UCSD-AML1 (cell line): ENCODE data around the gene RND1.
"Not testable (repeated sequence)": the region's sequence is repeated elsewhere in the genome, so short reads cannot be mapped to it uniquely, and the experiment has no call there.

Experiments used
- DNase-seq: peaks from one replicate; lab custom pipeline; 2025; ENCODE audit not compliant: unreplicated experiment; lab: John Stamatoyannopoulos, UW

RND1 gene

DNA sequence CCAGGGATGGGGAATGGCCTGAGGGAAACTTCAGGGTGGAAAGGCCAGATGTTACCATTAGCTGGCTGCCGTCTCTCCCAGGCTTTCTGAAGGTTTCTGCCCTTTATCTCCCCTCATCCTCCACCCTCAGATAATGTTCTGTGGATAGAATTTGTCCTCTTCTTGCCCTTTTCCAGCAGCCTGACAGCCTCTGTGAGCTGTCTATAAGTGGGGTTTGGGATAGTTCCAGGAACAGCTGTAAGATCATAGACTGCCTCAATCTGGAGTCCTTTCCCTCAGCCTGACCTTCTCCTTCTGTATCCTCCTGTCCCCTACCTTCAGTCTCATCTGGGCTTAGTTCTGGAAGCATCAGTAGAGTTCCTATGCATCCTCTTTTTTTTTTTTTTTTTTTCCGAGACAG, 2.8 kb upstream of the RND1 start:
- DNase-seq, result no peak

DNA sequence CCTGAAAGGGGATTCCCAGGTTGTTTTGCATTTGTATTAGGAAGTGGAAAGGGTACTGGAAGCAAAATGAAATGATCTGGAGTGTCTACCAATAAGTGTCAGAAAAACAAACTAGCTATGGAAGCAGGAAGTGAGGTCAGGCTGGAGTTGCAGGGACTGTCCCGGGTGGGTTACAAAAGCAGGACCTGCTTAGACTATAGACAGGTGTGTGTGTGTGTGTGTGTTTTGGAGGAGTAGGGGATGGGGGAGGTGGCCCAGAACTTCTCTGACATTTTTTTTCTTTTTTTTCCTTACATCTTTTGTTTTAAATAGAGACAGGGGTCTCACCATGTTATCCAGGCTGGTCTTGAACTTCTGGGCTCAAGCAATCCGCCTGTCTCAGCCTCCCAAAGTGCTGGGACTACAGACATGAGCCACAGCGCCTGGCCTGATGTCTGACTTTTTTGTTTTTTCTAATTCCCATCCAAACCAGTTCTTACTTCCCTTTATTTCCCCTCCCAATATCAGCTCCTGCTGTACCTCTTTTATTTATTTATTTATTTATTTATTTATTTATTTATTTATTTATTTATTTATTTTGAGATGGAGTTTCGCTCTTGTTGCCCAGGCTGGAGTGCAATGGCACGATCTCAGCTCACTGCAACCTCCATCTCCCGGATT, 512 bp upstream of the RND1 start:
- DNase-seq, result no peak

GRCh38 chr12:48863291-48863690, 2.4 kb downstream of the RND1 start:
- DNase-seq, result no peak

- no peak for DNase-seq
Observed at GRCh38 chr12:48862760-48863159, 2.9 kb downstream of the RND1 start.

DNA sequence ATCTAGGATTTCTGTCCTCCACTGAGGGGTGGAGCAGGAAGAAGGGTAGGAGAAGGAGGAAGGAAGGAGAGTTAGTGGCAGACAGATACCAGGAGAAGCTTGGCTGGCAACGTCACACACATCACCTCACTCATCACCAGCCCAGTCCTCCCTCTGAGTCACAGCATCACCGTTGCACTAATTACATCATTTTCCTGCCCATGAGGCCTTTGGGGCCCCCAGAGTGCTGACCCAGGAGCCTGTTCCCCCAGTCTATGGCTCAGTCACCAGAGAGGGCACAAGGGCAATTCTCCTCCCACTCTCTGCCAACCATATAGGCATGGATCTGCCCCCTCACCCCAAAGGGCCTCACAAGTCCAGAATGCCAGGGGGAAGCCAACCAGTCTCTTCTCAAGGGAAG, 4.6 kb downstream of the RND1 start:
- no peak for DNase-seq

DNA sequence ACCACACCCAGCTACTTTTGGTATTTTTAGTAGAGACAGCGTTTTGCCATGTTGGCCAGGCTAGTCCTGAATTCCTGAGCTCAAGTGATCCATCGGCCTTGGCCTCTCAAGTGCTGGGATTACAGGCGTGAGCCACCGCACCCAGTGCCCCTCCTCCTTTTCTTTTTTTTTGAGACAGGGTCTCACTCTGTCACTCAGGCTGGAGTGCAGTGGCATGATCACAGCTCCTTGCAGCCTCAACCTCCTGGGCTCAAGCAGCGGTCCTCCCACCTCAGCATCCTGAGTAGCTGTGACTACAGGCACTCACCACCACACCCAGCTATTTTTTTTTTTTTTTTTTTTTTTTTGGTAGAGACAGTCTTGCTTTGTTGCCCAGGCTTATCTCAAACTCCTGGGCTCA, 5.4 kb downstream of the RND1 start:
- not testable (repeated sequence) for DNase-seq

DNA sequence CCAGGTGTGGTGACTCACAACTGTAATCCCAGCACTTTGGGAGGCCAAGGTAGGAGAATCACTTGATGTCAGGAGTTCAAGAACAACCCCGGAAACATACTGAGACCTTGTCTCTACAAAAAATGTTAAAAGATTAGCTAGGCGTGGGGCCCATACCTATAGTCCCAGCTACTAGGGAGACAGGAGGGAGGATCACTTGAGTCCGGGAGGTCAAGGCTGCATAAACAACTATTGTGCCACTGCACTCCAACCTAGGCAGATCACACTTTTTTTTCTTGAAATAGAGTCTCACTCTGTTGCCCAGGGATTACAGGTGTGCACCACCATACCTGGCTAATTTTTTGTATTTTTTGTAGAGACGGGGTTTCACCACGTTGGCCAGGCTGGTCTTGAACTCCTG, 6.1 kb downstream of the RND1 start:
- no peak for DNase-seq

GRCh38 chr12:48858043-48858442, 7.6 kb downstream of the RND1 start:
- no peak for DNase-seq

GRCh38 chr12:48857278-48857994, 8.2 kb downstream of the RND1 start:
- no peak for DNase-seq

GRCh38 chr12:48856379-48856778, 9.3 kb downstream of the RND1 start:
- DNase-seq, result no peak

DNA sequence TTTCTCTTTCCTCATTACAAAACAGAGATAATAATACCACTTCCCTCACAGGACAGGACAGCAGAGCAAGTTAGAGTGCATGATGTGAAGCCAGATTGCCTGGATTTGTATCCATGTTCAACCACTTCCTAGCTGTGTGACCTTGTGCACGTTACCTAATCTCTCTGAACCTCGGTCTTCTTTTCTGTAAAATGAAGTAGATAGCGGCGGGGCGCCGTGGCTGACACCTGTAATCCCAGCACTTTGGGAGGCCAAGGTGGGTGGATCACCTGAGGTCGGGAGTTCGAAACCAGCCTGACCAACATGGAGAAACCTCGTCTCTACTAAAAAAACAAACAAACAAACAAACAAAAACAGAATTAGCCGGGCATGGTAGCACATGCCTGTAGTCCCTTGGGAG, 10.7 kb downstream of the RND1 start:
- DNase-seq, result not testable (repeated sequence)

DNA sequence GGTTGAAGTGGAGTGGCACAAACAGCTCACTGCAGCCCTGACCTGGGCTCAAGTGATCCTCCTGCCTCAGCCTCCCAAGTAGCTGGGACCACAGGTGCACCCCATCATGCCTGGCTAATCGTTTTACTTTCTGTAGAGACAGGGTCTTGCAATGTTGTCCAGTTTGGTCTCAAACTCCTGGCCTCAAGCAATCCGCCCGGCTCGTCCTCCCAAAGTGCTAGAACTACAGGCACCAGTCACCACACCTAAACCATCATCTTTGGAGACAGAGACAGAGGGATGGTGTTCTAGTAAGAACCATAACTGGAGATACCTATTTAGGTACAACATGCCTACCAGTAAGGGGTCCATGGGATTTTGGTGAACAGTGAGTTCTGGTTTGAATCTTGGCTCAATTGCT, 11.2 kb downstream of the RND1 start:
- DNase-seq, result no peak

- DNase-seq, result peak; percentile 70
Observed at GRCh38 chr12:48852734-48853688, 12.7 kb downstream of the RND1 start.

GRCh38 chr12:48851883-48852733, 13.6 kb downstream of the RND1 start, which contains the start of gene DDX23:
DDX23 (minus strand) TSS chr12:48852163; CDS start chr12:48845782, 6,381 bp downstream.
- peak; percentile 96 for DNase-seq

DNA sequence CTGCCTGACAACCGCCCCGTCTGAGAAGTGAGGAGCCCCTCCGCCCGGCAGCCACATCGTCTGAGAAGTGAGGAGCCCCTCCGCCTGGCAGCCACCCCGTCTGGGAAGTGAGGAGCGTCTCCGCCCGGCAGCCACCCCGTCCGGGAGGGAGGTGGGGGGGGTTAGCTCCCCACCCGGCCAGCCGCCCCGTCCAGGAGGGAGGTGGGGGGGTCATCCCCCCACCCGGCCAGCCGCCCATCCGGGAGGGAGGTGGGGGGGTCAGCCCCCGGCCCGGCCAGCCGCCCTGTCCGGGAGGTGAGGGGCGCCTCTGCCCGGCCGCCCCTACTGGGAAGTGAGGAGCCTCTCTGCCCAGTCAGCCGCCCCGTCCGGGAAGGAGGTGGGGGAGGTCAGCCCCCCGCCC, 23.6 kb downstream of the RND1 start:
- not testable (repeated sequence) for DNase-seq

DNA sequence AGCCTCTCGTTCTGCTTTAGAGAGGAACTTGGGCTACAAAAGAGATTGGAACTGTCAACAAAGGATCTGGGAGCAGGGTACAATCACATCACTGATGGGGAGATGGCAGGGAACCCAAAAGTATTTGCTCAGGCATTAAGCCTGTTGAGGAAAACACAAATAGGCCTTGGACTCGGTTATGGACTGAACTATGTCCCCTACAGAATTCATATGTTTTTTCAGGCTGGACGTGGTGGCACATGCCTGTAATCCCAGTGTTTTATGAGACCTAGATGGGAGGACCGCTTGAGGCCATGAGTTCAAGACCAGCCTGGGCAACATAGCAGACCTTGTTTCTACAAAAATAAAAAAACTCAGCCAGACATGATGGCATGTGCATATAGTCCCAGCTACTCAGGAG, 27.6 kb downstream of the RND1 start:
- no peak for DNase-seq

DNA sequence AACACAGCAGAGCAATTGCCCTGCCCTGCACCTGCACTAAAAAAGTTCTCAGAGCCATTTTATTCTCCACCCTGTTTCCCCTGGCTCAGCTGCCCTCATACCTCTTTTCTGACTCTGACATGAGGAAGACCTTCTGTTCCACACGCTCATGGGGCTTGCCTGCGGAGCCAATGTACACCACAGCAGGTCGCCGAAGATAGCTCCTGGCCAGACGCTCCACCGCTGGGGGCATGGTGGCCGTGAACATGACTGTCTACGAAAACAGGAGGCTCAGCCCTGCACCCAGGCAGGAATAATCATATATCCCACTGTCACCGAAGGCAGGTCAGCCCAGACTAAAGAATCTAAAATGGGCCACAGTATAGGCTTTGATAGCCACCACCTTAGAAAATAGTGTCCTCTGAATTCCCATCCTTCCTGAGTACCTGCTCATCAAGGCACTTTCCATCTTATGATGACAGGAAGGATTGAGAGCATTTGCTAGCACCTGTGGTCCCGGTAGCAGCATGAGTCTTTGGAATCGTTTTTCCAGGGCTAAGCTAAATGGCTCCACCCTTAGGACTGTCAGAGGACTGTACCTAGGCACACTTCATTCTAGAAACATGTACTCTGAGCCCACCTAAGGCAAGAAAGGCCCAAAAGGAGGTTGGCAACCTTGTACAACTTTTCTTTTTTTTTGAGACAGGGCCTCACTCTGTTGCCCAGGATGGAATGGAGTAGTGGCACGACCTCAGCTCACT, 33.2 kb downstream of the RND1 start:
- DNase-seq, result no peak

DNA sequence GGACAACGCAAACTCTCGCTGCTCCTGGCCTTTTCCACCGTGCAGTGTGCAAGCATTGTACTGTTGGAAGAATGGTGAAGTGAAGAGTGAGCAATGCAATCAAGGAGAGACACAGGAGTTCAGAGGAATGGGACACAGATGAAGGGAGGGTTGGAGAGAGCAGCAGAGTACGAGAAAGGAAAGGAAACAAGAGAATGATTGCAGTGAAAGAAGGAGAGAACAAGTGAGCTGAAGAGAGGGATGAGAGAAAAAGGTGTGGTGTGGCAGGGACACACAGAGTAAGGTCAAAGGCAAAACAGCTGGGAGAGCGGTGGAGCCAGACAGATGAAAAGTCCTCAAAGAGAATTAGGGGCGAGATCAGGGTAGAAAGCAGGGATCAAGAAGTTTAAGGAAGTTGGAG, 34.4 kb downstream of the RND1 start:
- no peak for DNase-seq

DNA sequence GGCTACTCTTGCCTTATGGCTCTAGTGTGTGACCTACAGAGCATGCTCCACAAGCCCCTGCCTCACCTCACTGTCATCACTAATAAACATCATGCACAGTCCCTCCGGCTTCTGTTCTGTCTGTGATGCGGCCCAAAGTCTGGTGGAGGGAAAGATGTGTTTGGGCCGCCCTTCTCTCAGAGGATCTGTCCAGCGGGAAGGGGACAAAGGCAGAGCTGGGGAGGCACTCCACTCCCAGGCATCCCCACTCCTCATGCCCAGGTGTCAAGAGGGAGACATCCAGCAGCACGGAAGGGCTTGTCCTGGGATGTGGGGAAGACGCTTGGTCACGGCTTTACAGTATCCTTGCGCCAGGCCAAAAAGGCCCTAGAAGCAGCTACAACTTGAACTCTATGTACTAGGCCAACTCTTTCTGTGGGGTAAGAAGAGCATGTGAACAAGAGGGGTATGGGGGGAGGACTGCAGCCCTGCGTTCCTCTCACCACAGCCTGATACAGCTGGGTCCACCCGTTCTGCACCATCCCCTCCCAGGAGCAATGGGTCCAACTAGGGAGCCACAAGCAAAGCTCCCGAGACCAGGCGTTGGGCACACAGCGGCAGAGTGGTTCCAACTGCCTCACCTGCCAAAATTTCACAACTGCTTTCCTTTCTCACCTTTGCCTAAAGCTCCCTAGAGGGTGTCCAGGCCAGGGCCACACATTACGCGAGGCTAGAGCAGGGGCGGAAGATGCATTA, 36.7 kb downstream of the RND1 start:
- DNase-seq, result no peak
